A549 (cell line): ENCODE measurements around the gene MIPOL1.

Experiments
- CEBPB ChIP-seq, 2 experiments: fragments of >200 bp in 1 of 2; sonication (Bioruptor Twin) in 1 of 2; formaldehyde crosslinking in 1 of 2; IDR thresholded peaks; 2 replicates each; pipeline ENCODE4 v1.6.1; 2012 to 2016
- CTCF ChIP-seq: fragments of >200 bp; sonication (Bioruptor Twin); formaldehyde crosslinking; IDR thresholded peaks from 3 replicates; pipeline ENCODE4 v1.5.1; 2016
- ESRRA ChIP-seq: fragments of 150-350 bp; IDR thresholded peaks from 2 replicates; pipeline ENCODE4 v1.6.1; 2014; ENCODE audit warnings: mild to moderate bottlenecking, low read length, borderline replicate concordance
- HDAC2 ChIP-seq: fragments of 200-600 bp; sonication (generic); IDR thresholded peaks from 2 replicates; pipeline ENCODE4 v1.6.1; 2016
- MAX ChIP-seq: IDR thresholded peaks from 2 replicates; pipeline ENCODE4 v1.6.1; 2012

DNA sequence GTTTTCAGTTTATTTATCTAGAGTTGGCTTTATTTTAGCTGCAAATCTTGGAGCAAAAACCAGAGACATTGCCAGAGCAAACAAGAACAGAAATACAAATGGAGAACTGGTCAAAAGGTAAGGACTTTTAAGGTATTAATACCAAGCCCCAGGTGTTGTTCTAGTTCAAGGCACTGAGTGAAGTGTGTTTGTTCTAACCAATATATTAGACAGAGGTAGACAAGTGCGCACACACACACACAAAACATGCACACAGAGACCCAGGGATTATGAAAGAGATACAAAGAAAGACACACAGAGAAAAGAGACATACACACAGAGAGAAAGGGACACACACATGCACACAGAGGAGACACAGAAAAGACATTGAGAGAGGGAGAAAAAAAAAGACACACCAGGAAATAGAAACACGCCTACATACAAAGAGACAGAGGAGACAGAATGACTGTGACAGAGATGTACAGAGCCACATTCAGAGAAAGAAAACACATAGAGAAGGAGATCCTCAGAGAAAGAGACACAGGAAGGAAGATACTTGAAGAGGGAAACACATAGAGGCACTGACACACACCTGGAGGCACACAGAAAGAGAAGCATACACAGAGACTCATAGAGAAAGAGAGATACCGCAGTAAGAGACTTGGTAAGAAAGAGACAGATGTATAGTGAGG is 50.2 kb downstream of the MIPOL1 start:
- no peak for TF ChIP-seq CTCF
- no peak for TF ChIP-seq CEBPB (IDR thresholded peaks at IDR 0.05)
- TF ChIP-seq MAX, result no peak
- no peak for TF ChIP-seq ESRRA
- TF ChIP-seq HDAC2, result no peak
